Measurements from ENCODE around the gene ACADSB. TPM values are rescaled to one million over a fixed set of nuclear protein-coding genes. Genes with fewer than 3 reads are reported as not detected.

The ACADSB gene
- total RNA-seq, 1 donor from 2014 or later, result 22.4 TPM

DNA sequence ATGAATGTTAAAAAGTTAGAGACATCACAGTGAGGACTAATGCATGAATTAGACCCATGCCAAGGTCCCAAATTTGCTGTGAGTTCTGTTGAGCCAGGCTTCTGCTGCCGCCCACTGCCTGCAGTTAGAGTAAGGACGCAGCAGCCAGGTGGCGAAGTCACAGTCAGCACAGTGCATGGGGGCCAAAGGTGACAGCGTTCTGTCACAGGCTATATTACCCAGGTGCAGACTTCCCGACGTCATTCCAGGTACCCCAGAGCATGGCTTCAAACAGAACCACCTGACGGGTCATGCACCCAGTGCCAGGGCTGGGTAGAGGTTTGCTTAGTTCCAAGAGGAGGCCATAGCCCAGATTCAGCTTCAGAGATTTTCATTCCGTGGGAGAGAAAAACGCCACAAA lies 93.1 kb downstream of the ACADSB start:
- peaks cover 16% of the 10 kb centered on the region for H3K27me3 Mint-ChIP-seq
- DNase-seq (ENCODE audit: low spot score, unreplicated experiment), result no peak
- H3K9me3 Mint-ChIP-seq (ENCODE audit: low read depth), result no peaks in the 10 kb centered on the region
- no peaks in the 10 kb centered on the region for H3K36me3 Mint-ChIP-seq (ENCODE audit: insufficient read depth)
- no peak overlapping the region for H3K27ac Mint-ChIP-seq
- TF ChIP-seq, protein P1, sequence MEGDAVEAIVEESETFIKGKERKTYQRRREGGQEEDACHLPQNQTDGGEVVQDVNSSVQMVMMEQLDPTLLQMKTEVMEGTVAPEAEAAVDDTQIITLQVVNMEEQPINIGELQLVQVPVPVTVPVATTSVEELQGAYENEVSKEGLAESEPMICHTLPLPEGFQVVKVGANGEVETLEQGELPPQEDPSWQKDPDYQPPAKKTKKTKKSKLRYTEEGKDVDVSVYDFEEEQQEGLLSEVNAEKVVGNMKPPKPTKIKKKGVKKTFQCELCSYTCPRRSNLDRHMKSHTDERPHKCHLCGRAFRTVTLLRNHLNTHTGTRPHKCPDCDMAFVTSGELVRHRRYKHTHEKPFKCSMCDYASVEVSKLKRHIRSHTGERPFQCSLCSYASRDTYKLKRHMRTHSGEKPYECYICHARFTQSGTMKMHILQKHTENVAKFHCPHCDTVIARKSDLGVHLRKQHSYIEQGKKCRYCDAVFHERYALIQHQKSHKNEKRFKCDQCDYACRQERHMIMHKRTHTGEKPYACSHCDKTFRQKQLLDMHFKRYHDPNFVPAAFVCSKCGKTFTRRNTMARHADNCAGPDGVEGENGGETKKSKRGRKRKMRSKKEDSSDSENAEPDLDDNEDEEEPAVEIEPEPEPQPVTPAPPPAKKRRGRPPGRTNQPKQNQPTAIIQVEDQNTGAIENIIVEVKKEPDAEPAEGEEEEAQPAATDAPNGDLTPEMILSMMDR (IDR thresholded peaks at IDR 0.05; ENCODE audit: unreplicated experiment), result peak; percentile 20
- H3K4me1 Mint-ChIP-seq (ENCODE audit: low read depth), result no peaks in the 10 kb centered on the region
- H3K4me3 Mint-ChIP-seq (ENCODE audit: low read depth), result no peak overlapping the region

DNA sequence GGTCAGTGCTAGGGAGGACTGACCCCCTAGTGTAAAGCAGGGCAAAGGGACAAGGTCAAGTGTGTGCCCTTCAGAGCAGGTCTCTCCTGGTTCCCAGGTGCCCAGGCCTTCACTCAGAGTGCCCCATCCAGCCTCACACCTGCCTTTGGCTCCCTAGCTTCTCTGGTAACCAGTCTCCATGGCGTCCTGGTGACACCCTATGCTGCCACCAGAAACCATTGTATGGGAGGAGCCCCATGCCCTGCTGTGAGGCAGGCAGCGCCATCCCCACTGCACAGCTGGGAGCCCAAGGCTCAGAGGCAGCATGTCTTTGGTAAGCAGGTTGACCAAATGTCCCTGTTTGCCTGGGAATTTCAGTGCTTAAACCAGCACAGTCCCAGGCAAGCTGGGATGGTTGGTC lies 93.9 kb downstream of the ACADSB start:
- no peak for DNase-seq (ENCODE audit: low spot score, unreplicated experiment)
- Mint-ChIP-seq H3K9me3 (ENCODE audit: low read depth) (no peaks in the 10 kb centered on the region), H3K4me1 (ENCODE audit: low read depth) (no peaks in the 10 kb centered on the region), H3K27ac (no peak overlapping the region), H3K4me3 (ENCODE audit: low read depth) (no peak overlapping the region), H3K27me3 (peaks cover 8% of the 10 kb centered on the region), H3K36me3 (ENCODE audit: insufficient read depth) (no peaks in the 10 kb centered on the region)
- TF ChIP-seq, protein P1 (IDR thresholded peaks at IDR 0.05; ENCODE audit: unreplicated experiment), result no peak

DNA sequence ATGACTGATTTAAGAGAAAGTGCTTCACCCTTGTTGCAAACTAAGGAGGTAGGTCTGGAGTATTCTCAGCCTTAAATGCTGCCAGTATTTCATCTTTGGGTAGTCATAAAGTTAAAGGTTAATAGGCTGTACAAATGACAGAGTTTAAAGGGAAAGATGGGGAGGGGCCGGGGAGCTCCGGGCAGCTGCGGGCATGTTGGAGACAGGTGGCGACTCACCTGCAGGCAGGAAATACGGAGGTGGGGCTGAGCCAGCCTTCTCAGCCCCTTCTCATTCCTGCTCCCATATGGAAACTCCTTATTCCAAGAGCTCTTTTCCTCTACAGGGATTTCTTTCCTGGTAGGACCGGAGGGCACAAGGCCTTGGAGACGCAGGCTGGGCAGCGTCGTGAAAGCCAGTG lies 95.1 kb downstream of the ACADSB start:
- no peak for DNase-seq (ENCODE audit: low spot score, unreplicated experiment)
- no peaks in the 10 kb centered on the region for H3K36me3 Mint-ChIP-seq (ENCODE audit: insufficient read depth)
- no peak overlapping the region for H3K27ac Mint-ChIP-seq
- H3K4me1 Mint-ChIP-seq (ENCODE audit: low read depth), result no peaks in the 10 kb centered on the region
- H3K27me3 Mint-ChIP-seq, result peaks cover 4% of the 10 kb centered on the region
- TF ChIP-seq, protein P1 (IDR thresholded peaks at IDR 0.05; ENCODE audit: unreplicated experiment), result no peak
- no peak overlapping the region for H3K4me3 Mint-ChIP-seq (ENCODE audit: low read depth)
- no peaks in the 10 kb centered on the region for H3K9me3 Mint-ChIP-seq (ENCODE audit: low read depth)

Other genes with a start within 250 kb of the ACADSB start
- not detected in 2 replicates for gene CUZD1, start 163.1 kb upstream of the ACADSB start, total RNA-seq
- gene FAM24B, start 129.4 kb upstream of the ACADSB start, total RNA-seq, result not detected in 2 replicates
- not detected in 2 replicates for gene FAM24A, start 98.4 kb upstream of the ACADSB start, total RNA-seq
- 13.5 and 14.7 TPM in 2 replicates for gene C10orf88, start 54.8 kb upstream of the ACADSB start, total RNA-seq
- 6.1 and 6.3 TPM in 2 replicates for gene PSTK, start 28.6 kb upstream of the ACADSB start, total RNA-seq
- 11.6 and 14.6 TPM in 2 replicates for gene IKZF5, start 211 bp upstream of the ACADSB start, total RNA-seq
- gene HMX3, start 127.0 kb downstream of the ACADSB start, total RNA-seq, result not detected in 2 replicates
- not detected in 2 replicates for gene HMX2, start 139.1 kb downstream of the ACADSB start, total RNA-seq
- 92.3 and 93.2 TPM in 2 replicates for gene BUB3, start 145.4 kb downstream of the ACADSB start, total RNA-seq

All from progenitor cell of endocrine pancreas (in vitro differentiated cells).